Chondrocyte (in vitro differentiated cells): ENCODE measurements around the gene SCGB3A2. TPM values are rescaled to one million over a fixed set of nuclear protein-coding genes. Genes with fewer than 3 reads are reported as not detected.
A peak's percentile ranks its signal among the peaks of the same experiment; 100 is the strongest.

Experiments used
- DNase-seq: peaks from one replicate; pipeline ENCODE4 v3.0.0; 2021; ENCODE audit warnings: mixed read lengths, low spot score
- H3K27ac Mint-ChIP-seq: one replicate; pipeline ENCODE4 v1.8.0; 2021; ENCODE audit warnings: mild to moderate bottlenecking, moderate library complexity, mixed read lengths; ENCODE audit not compliant: unreplicated experiment
- H3K27me3 Mint-ChIP-seq: 2 replicates; pipeline ENCODE4 v1.8.0; 2021; ENCODE audit warnings: low read depth, mixed read lengths
- H3K36me3 Mint-ChIP-seq: 2 replicates; pipeline ENCODE4 v1.8.0; 2021; ENCODE audit warnings: low read depth, mixed read lengths
- H3K4me1 Mint-ChIP-seq: 2 replicates; pipeline ENCODE4 v1.8.0; 2021; ENCODE audit warnings: low read depth, mild to moderate bottlenecking, mixed read lengths
- H3K4me3 Mint-ChIP-seq: one replicate; pipeline ENCODE4 v1.8.0; 2021; ENCODE audit warnings: mild to moderate bottlenecking, moderate library complexity, mixed read lengths; ENCODE audit not compliant: unreplicated experiment
- H3K9me3 Mint-ChIP-seq: 2 replicates; pipeline ENCODE4 v1.8.0; 2021; ENCODE audit warnings: low read depth, mixed read lengths
- CTCF ChIP-seq: fragments of 200-600 bp; sonication (generic); IDR thresholded peaks from 2 replicates; pipeline ENCODE4 v1.5.0; 2021; ENCODE audit warnings: antibody characterized with exemption, mild to moderate bottlenecking, moderate library complexity
- total RNA-seq: library from RNA; stranded (reverse); gene quantifications from 3 replicates; pipeline ENCODE4 v1.2.1, GENCODE V29; 2021

SCGB3A2 gene
- total RNA-seq, 1 donor from 2014 or later = not detected

GRCh38 chr5:147906326-147907095 is 28.0 kb downstream of the SCGB3A2 start, which contains the start of gene C5orf46:
Gene C5orf46 (minus strand): TSS chr5:147906538. CDS start chr5:147906501, 37 bp downstream.
- Mint-ChIP-seq H3K36me3 (no peaks in the 10 kb centered on the region), H3K9me3 (no peaks in the 10 kb centered on the region), H3K27me3 (peaks cover 4% of the 10 kb centered on the region), H3K4me3 (peak within 1 kb of the TSS; percentile 33), H3K27ac (peak within 1 kb of the TSS; percentile 63), H3K4me1 (peaks cover 31% of the 10 kb centered on the region)
- DNase-seq = no peak
- TF ChIP-seq CTCF = no peak

DNA sequence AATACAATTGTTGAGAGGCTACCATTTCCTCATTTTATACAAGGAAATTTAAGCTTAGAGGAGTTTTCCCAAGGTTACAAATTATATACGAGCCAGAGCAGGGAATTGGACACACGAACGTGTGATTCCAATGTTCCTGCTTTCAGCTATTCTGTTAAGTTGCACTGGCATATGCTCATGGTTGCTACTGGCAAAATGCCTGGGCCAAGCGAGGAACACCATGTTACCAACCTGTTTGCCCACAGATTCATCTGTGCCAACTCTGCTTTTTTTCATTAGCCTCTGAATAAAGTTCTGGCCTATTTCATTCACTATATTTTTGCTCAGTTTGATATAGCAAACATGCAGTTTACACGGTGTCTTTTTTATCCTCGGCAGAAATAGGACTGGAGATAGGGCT is 32.9 kb downstream of the SCGB3A2 start:
- H3K27me3 Mint-ChIP-seq = peaks cover 12% of the 10 kb centered on the region
- TF ChIP-seq CTCF = no peak
- no peaks in the 10 kb centered on the region for H3K9me3 Mint-ChIP-seq
- H3K4me1 Mint-ChIP-seq = peaks cover 6% of the 10 kb centered on the region
- no peak overlapping the region for H3K27ac Mint-ChIP-seq
- H3K4me3 Mint-ChIP-seq = no peak overlapping the region
- H3K36me3 Mint-ChIP-seq = no peaks in the 10 kb centered on the region
- DNase-seq = no peak

GRCh38 chr5:147912011-147912410 is 33.5 kb downstream of the SCGB3A2 start:
- H3K27me3 Mint-ChIP-seq = peaks cover 15% of the 10 kb centered on the region
- H3K36me3 Mint-ChIP-seq = no peaks in the 10 kb centered on the region
- TF ChIP-seq CTCF = no peak
- H3K4me3 Mint-ChIP-seq = no peak overlapping the region
- DNase-seq = no peak
- H3K27ac Mint-ChIP-seq = no peak overlapping the region
- no peaks in the 10 kb centered on the region for H3K4me1 Mint-ChIP-seq
- no peaks in the 10 kb centered on the region for H3K9me3 Mint-ChIP-seq

- no peaks in the 10 kb centered on the region for H3K36me3 Mint-ChIP-seq
- TF ChIP-seq CTCF = no peak
- H3K4me3 Mint-ChIP-seq = no peak overlapping the region
- H3K27ac Mint-ChIP-seq = no peak overlapping the region
- peaks cover 5% of the 10 kb centered on the region for H3K4me1 Mint-ChIP-seq
- peaks cover 15% of the 10 kb centered on the region for H3K27me3 Mint-ChIP-seq
- no peaks in the 10 kb centered on the region for H3K9me3 Mint-ChIP-seq
- no peak for DNase-seq
These were observed 35.3 kb downstream of the SCGB3A2 start for GRCh38 chr5:147913786-147914185.

GRCh38 chr5:147918101-147918685 is 39.7 kb downstream of the SCGB3A2 start:
- no peak overlapping the region for H3K4me3 Mint-ChIP-seq
- H3K36me3 Mint-ChIP-seq = no peaks in the 10 kb centered on the region
- peaks cover 16% of the 10 kb centered on the region for H3K27me3 Mint-ChIP-seq
- H3K9me3 Mint-ChIP-seq = no peaks in the 10 kb centered on the region
- H3K4me1 Mint-ChIP-seq = peaks cover 11% of the 10 kb centered on the region
- no peak for TF ChIP-seq CTCF
- no peak for DNase-seq
- peak overlapping the region; percentile 4 for H3K27ac Mint-ChIP-seq
